GM23338 (cell line): Measurements from ENCODE around the gene KIF4B. TPM values are rescaled to one million over a fixed set of nuclear protein-coding genes. Genes with fewer than 3 reads are reported as not detected.

Experiments
- ATAC-seq: fragments of 200-7000 bp; cut with Tn5 transposase; 3 replicates; pipeline ENCODE4 v1.9.1; 2020
- DNase-seq: peaks from one replicate; pipeline ENCODE4 v3.0.0-alpha.2; 2015; ENCODE audit warnings: low spot score
- H2AFZ ChIP-seq: fragments of 200-600 bp; sonication (generic); 2 replicates; pipeline ENCODE4 v1.8.0; 2016; ENCODE audit warnings: antibody characterized with exemption, mild to moderate bottlenecking, moderate library complexity
- H3F3A ChIP-seq: fragments of 200-600 bp; sonication (generic); replicated peaks from 2 replicates; pipeline ENCODE4 v1.8.0; 2017; ENCODE audit warnings: antibody characterized with exemption, mixed run types, low read depth
- H3K27ac ChIP-seq: fragments of 200-600 bp; sonication (generic); 2 replicates; pipeline ENCODE4 v1.6.1; 2016; ENCODE audit warnings: low read depth
- H3K27me3 ChIP-seq: fragments of 200-600 bp; sonication (generic); 2 replicates; pipeline ENCODE4 v1.8.0; 2016; ENCODE audit warnings: mild to moderate bottlenecking, mixed run types, moderate library complexity; ENCODE audit not compliant: insufficient read depth
- H3K36me3 ChIP-seq: fragments of 200-600 bp; sonication (generic); 2 replicates; pipeline ENCODE4 v1.8.0; 2016; ENCODE audit warnings: mild to moderate bottlenecking; ENCODE audit not compliant: insufficient read depth
- H3K4me1 ChIP-seq: fragments of 200-600 bp; sonication (generic); 2 replicates; pipeline ENCODE4 v1.8.0; 2016; ENCODE audit warnings: mild to moderate bottlenecking, moderate library complexity; ENCODE audit not compliant: insufficient read depth
- H3K4me2 ChIP-seq: fragments of 200-600 bp; sonication (generic); 2 replicates; pipeline ENCODE4 v1.7.1; 2017; ENCODE audit warnings: mixed run types
- H3K4me3 ChIP-seq: fragments of 200-600 bp; sonication (generic); 2 replicates; pipeline ENCODE4 v1.6.1; 2016; ENCODE audit warnings: mixed run types
- H3K79me2 ChIP-seq: fragments of 200-600 bp; sonication (generic); replicated peaks from 2 replicates; pipeline ENCODE4 v1.8.0; 2017; ENCODE audit warnings: mild to moderate bottlenecking; ENCODE audit not compliant: insufficient read depth
- H3K9me2 ChIP-seq: fragments of 200-600 bp; sonication (generic); 2 replicates; pipeline ENCODE4 v1.8.0; 2017; ENCODE audit not compliant: insufficient read depth
- H4K20me1 ChIP-seq: fragments of 200-600 bp; sonication (generic); replicated peaks from 2 replicates; pipeline ENCODE4 v1.8.0; 2017; ENCODE audit warnings: mild to moderate bottlenecking; ENCODE audit not compliant: insufficient read depth
- H3K27ac Mint-ChIP-seq: 2 replicates; pipeline ENCODE4 v1.8.0; 2020; ENCODE audit warnings: inconsistent platforms, mild to moderate bottlenecking, moderate library complexity, mixed read lengths
- H3K27me3 Mint-ChIP-seq: 3 replicates; pipeline ENCODE4 v1.8.0; 2022; ENCODE audit warnings: low read depth, mild to moderate bottlenecking, moderate library complexity, mixed read lengths, inconsistent platforms; ENCODE audit not compliant: insufficient read depth, poor library complexity
- H3K36me3 Mint-ChIP-seq: 3 replicates; pipeline ENCODE4 v1.8.0; 2021; ENCODE audit warnings: low read depth, mild to moderate bottlenecking, inconsistent platforms, moderate library complexity, mixed read lengths
- H3K4me1 Mint-ChIP-seq: 3 replicates; pipeline ENCODE4 v1.8.0; 2020; ENCODE audit warnings: mild to moderate bottlenecking, inconsistent platforms, mixed read lengths
- H3K4me3 Mint-ChIP-seq: 3 replicates; pipeline ENCODE4 v1.8.0; 2021; ENCODE audit warnings: moderate library complexity, mild to moderate bottlenecking, inconsistent platforms, mixed read lengths
- H3K9me3 Mint-ChIP-seq: 3 replicates; pipeline ENCODE4 v1.8.0; 2020; ENCODE audit warnings: moderate library complexity, mild to moderate bottlenecking, inconsistent platforms, mixed read lengths
- CTCF ChIP-seq, 2 experiments: fragments of 200-600 bp in 1 of 2; sonication (generic) in 1 of 2; conservative IDR thresholded peaks; 2 replicates each; pipeline versions ENCODE4 v1.5.1 to v1.6.1; 2016 to 2017; ENCODE audit warnings: antibody characterized with exemption in 2 of 2, low read depth in 2 of 2, mild to moderate bottlenecking in 2 of 2, moderate library complexity in 1 of 2
- EZH2 ChIP-seq: fragments of 200-600 bp; sonication (generic); IDR thresholded peaks from one replicate; pipeline ENCODE4 v1.8.0; 2017; ENCODE audit warnings: antibody characterized with exemption, mild to moderate bottlenecking, low read depth; ENCODE audit not compliant: unreplicated experiment
- polyA plus RNA-seq: library from polyadenylated mRNA; unstranded; fragments of >200 nt; fragmentation: Nextera tagmentation; extraction: Ambion mirVana; gene quantifications from 2 replicates; pipeline ENCODE4 v1.2.1, GENCODE V29; 2016
- total RNA-seq: library from RNA; depleted of rRNA; stranded (reverse); fragments of >200 nt; shearing (Covaris generic); gene quantifications from 2 replicates; pipeline ENCODE4 v1.2.3, GENCODE V29; 2014
- TF ChIP-seq, protein P1 (sequence below): fragments of 250-450 bp; sonication (Bioruptor Pico); IDR thresholded peaks from 2 replicates; pipeline ENCODE4 v1.5.0; 2020; ENCODE audit warnings: mild to moderate bottlenecking, moderate library complexity

The KIF4B gene
- total and polyA plus RNA-seq, 2 experiments from 2014 or later = not detected

- TF ChIP-seq, protein P1, sequence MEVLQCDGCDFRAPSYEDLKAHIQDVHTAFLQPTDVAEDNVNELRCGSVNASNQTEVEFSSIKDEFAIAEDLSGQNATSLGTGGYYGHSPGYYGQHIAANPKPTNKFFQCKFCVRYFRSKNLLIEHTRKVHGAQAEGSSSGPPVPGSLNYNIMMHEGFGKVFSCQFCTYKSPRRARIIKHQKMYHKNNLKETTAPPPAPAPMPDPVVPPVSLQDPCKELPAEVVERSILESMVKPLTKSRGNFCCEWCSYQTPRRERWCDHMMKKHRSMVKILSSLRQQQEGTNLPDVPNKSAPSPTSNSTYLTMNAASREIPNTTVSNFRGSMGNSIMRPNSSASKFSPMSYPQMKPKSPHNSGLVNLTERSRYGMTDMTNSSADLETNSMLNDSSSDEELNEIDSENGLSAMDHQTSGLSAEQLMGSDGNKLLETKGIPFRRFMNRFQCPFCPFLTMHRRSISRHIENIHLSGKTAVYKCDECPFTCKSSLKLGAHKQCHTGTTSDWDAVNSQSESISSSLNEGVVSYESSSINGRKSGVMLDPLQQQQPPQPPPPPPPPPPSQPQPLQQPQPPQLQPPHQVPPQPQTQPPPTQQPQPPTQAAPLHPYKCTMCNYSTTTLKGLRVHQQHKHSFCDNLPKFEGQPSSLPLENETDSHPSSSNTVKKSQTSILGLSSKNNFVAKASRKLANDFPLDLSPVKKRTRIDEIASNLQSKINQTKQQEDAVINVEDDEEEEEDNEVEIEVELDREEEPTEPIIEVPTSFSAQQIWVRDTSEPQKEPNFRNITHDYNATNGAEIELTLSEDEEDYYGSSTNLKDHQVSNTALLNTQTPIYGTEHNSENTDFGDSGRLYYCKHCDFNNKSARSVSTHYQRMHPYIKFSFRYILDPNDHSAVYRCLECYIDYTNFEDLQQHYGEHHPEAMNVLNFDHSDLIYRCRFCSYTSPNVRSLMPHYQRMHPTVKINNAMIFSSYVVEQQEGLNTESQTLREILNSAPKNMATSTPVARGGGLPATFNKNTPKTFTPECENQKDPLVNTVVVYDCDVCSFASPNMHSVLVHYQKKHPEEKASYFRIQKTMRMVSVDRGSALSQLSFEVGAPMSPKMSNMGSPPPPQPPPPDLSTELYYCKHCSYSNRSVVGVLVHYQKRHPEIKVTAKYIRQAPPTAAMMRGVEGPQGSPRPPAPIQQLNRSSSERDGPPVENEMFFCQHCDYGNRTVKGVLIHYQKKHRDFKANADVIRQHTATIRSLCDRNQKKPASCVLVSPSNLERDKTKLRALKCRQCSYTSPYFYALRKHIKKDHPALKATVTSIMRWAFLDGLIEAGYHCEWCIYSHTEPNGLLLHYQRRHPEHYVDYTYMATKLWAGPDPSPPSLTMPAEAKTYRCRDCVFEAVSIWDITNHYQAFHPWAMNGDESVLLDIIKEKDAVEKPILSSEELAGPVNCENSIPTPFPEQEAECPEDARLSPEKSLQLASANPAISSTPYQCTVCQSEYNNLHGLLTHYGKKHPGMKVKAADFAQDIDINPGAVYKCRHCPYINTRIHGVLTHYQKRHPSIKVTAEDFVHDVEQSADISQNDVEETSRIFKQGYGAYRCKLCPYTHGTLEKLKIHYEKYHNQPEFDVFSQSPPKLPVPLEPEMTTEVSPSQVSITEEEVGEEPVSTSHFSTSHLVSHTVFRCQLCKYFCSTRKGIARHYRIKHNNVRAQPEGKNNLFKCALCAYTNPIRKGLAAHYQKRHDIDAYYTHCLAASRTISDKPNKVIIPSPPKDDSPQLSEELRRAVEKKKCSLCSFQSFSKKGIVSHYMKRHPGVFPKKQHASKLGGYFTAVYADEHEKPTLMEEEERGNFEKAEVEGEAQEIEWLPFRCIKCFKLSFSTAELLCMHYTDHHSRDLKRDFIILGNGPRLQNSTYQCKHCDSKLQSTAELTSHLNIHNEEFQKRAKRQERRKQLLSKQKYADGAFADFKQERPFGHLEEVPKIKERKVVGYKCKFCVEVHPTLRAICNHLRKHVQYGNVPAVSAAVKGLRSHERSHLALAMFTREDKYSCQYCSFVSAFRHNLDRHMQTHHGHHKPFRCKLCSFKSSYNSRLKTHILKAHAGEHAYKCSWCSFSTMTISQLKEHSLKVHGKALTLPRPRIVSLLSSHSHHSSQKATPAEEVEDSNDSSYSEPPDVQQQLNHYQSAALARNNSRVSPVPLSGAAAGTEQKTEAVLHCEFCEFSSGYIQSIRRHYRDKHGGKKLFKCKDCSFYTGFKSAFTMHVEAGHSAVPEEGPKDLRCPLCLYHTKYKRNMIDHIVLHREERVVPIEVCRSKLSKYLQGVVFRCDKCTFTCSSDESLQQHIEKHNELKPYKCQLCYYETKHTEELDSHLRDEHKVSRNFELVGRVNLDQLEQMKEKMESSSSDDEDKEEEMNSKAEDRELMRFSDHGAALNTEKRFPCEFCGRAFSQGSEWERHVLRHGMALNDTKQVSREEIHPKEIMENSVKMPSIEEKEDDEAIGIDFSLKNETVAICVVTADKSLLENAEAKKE (CRISPR knock-in tag) = peak; percentile 26; the same call in 1 of the 2 replicates
These were observed 34.3 kb downstream of the KIF4B start (continued) for GRCh38 chr5:155047818-155048217.

- Histone ChIP-seq H3K36me3 (no peaks in the 10 kb centered on the region), H2AFZ (peak overlapping the region; percentile 45; the same call in 1 of the 2 replicates), H3K4me3 (no peak overlapping the region), H4K20me1 (no peaks in the 10 kb centered on the region), H3F3A (no peaks in the 10 kb centered on the region), H3K27ac (peak overlapping the region; percentile 34), H3K79me2 (no peaks in the 10 kb centered on the region), H3K9me2 (peaks cover 17% of the 10 kb centered on the region; the same call in 1 of the 2 replicates), H3K4me1 (peaks cover 64% of the 10 kb centered on the region), H3K4me2 (peak overlapping the region; percentile 58), H3K27me3 (no peaks in the 10 kb centered on the region)
- TF ChIP-seq CTCF (conservative IDR thresholded peaks at IDR 0.05; ENCODE audit: low read depth in 2 of 2) = peak; percentile 66 to 70
- TF ChIP-seq, protein P1 (CRISPR knock-in tag) = peak; percentile 97
- TF ChIP-seq EZH2 = no peak
- no peaks in the 10 kb centered on the region for H3K36me3 Mint-ChIP-seq
- H3K4me1 Mint-ChIP-seq = peaks cover 70% of the 10 kb centered on the region
- ATAC-seq = peak; percentile 69
- peak; percentile 76 for DNase-seq
- H3K4me3 Mint-ChIP-seq = no peak overlapping the region
- no peaks in the 10 kb centered on the region for H3K27me3 Mint-ChIP-seq
- no peak overlapping the region for H3K27ac Mint-ChIP-seq
- H3K9me3 Mint-ChIP-seq = peaks cover 6% of the 10 kb centered on the region; the same call in 1 of the 3 replicates
These were observed 36.2 kb downstream of the KIF4B start for GRCh38 chr5:155049569-155050383.
